ENCODE data around the gene FRY.

FRY gene

GRCh38 chr13:32117701-32118100 lies 86.1 kb downstream of the FRY start:
- H3K4me3 ChIP-seq = no peak overlapping the region
- peak overlapping the region in 1 of 21 experiments; percentile 16 for H3K27ac ChIP-seq

GRCh38 chr13:32121316-32121715 lies 89.7 kb downstream of the FRY start:
- Histone ChIP-seq H3K27ac (no peak overlapping the region), H3K4me3 (no peak overlapping the region)

GRCh38 chr13:32124743-32125142 lies 93.2 kb downstream of the FRY start:
- Histone ChIP-seq H3K4me3 (no peak overlapping the region), H3K27ac (peak overlapping the region in 5 of 21 experiments; percentile 24 to 71 (median 51))

GRCh38 chr13:32125221-32125689 lies 93.7 kb downstream of the FRY start:
- H3K27ac ChIP-seq = peak overlapping the region in 4 of 21 experiments; percentile 5 to 71 (median 38)
- H3K4me3 ChIP-seq = no peak overlapping the region

- peak overlapping the region in 5 of 21 experiments; percentile 13 to 44 (median 31) for H3K27ac ChIP-seq
- H3K4me3 ChIP-seq = no peak overlapping the region
These were observed 94.2 kb downstream of the FRY start for GRCh38 chr13:32125751-32126150.

GRCh38 chr13:32126278-32126677 lies 94.7 kb downstream of the FRY start:
- Histone ChIP-seq H3K27ac (peak overlapping the region in 5 of 21 experiments; percentile 13 to 44 (median 31)), H3K4me3 (no peak overlapping the region)

- Histone ChIP-seq H3K4me3 (no peak overlapping the region), H3K27ac (peak overlapping the region in 1 of 21 experiments; percentile 40)
These were observed 95.2 kb downstream of the FRY start for GRCh38 chr13:32126756-32127155.

- no peak overlapping the region for H3K4me3 ChIP-seq
- no peak overlapping the region for H3K27ac ChIP-seq
These were observed 96.1 kb downstream of the FRY start for GRCh38 chr13:32127691-32128090.

GRCh38 chr13:32134241-32135055 lies 102.9 kb downstream of the FRY start:
- Histone ChIP-seq H3K4me3 (no peak overlapping the region), H3K27ac (peak overlapping the region in 1 of 21 experiments; percentile 19)

GRCh38 chr13:32135056-32135390 lies 103.4 kb downstream of the FRY start:
- no peak overlapping the region for H3K4me3 ChIP-seq
- H3K27ac ChIP-seq = peak overlapping the region in 1 of 21 experiments; percentile 44

- peak overlapping the region in 1 of 21 experiments; percentile 44 for H3K27ac ChIP-seq
These were observed 104.1 kb downstream of the FRY start for GRCh38 chr13:32135655-32136054.

GRCh38 chr13:32136061-32136460 lies 104.5 kb downstream of the FRY start:
- no peak overlapping the region for H3K27ac ChIP-seq

More at GRCh38 chr13:32135655-32136054, 104.1 kb downstream of the FRY start:
- no peak overlapping the region for H3K4me3 ChIP-seq

GRCh38 chr13:32136716-32137115 lies 105.1 kb downstream of the FRY start:
- no peak overlapping the region for H3K27ac ChIP-seq
- H3K4me3 ChIP-seq = no peak overlapping the region

More at GRCh38 chr13:32136061-32136460, 104.5 kb downstream of the FRY start:
- no peak overlapping the region for H3K4me3 ChIP-seq

GRCh38 chr13:32139251-32139650 lies 107.7 kb downstream of the FRY start:
- no peak overlapping the region for H3K27ac ChIP-seq

GRCh38 chr13:32140109-32140508 lies 108.5 kb downstream of the FRY start:
- Histone ChIP-seq H3K27ac (no peak overlapping the region), H3K4me3 (no peak overlapping the region)

More at GRCh38 chr13:32139251-32139650, 107.7 kb downstream of the FRY start:
- H3K4me3 ChIP-seq = no peak overlapping the region

GRCh38 chr13:32141462-32141861 lies 109.9 kb downstream of the FRY start:
- H3K27ac ChIP-seq = no peak overlapping the region
- H3K4me3 ChIP-seq = no peak overlapping the region

- Histone ChIP-seq H3K27ac (no peak overlapping the region), H3K4me3 (no peak overlapping the region)
These were observed 110.5 kb downstream of the FRY start for GRCh38 chr13:32142115-32142514.

- Histone ChIP-seq H3K27ac (no peak overlapping the region), H3K4me3 (no peak overlapping the region)
These were observed 111.4 kb downstream of the FRY start for GRCh38 chr13:32142956-32143375.

- no peak overlapping the region for H3K27ac ChIP-seq
- H3K4me3 ChIP-seq = no peak overlapping the region
These were observed 115.6 kb downstream of the FRY start for GRCh38 chr13:32147193-32147592.

GRCh38 chr13:32147976-32148375 lies 116.4 kb downstream of the FRY start:
- no peak overlapping the region for H3K27ac ChIP-seq
- H3K4me3 ChIP-seq = no peak overlapping the region

- no peak overlapping the region for H3K4me3 ChIP-seq
- H3K27ac ChIP-seq = peak overlapping the region in 10 of 21 experiments; percentile 1 to 74 (median 60)
These were observed 118.7 kb downstream of the FRY start for GRCh38 chr13:32150239-32150638.

All from skin epidermis (tissue), 12 donors.